ENCODE measurements around the gene TRPM8. TPM values are rescaled to one million over a fixed set of nuclear protein-coding genes. Genes with fewer than 3 reads are reported as not detected.
"Not testable (repeated sequence)": the region's sequence is repeated elsewhere in the genome, so short reads cannot be mapped to it uniquely, and the experiment has no call there.

TRPM8 gene
- total RNA-seq, 4 donors from 2014 or later: 0.34 to 0.72 TPM; not detected in 2

DNA sequence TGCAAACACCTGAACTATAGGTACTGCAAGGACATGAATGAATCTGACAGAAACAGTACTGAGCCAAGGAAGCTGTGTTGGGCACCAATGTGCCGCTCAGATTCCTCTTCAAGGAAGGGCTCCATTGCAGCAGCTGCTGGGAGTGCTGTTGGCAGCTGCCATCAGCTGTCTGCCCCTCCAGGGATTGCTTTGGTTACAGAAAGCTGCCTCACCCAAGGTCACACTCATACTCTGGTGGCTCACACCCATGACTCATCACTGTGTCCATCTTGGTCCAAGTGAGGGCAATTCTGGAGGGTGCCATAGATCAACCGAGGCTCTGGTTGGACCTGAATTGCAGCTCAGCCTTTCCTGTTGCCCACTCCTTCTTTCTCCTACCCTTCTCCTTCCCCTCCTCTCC, 24.4 kb upstream of the TRPM8 start:
- DNase-seq (ENCODE audit: low spot score in 2 of 2): no peak
- no peaks in the 10 kb centered on the region for H3K9me3 ChIP-seq
- H3K27ac ChIP-seq: no peak overlapping the region
- TF ChIP-seq POLR2A (IDR thresholded peaks at IDR 0.05) (no peak), CTCF (IDR thresholded peaks at IDR 0.05) (no peak), POLR2AphosphoS5 (IDR thresholded peaks at IDR 0.05) (no peak), EP300 (IDR thresholded peaks at IDR 0.05) (no peak)
- no peaks in the 10 kb centered on the region for H3K36me3 ChIP-seq
- no peaks in the 10 kb centered on the region for H3K4me1 ChIP-seq
- WGBS: 80% methylated on average over 2 of the region's 2 CpGs
- peaks cover 25% of the 10 kb centered on the region for H3K27me3 ChIP-seq
- no peak overlapping the region for H3K4me3 ChIP-seq

GRCh38 chr2:233896253-233896652, 20.9 kb upstream of the TRPM8 start:
- peaks cover 18% of the 10 kb centered on the region for H3K27me3 ChIP-seq
- not testable (repeated sequence) for H3K9me3 ChIP-seq; H3K4me1 ChIP-seq; H3K27ac ChIP-seq; H3K36me3 ChIP-seq; H3K4me3 ChIP-seq; DNase-seq (ENCODE audit: low spot score in 2 of 2)
- WGBS: 85% methylated on average over 2 of the region's 2 CpGs

GRCh38 chr2:233901367-233901766, 15.8 kb upstream of the TRPM8 start:
- Histone ChIP-seq H3K4me1 (no peaks in the 10 kb centered on the region), H3K27ac (no peak overlapping the region), H3K36me3 (no peaks in the 10 kb centered on the region), H3K9me3 (no peaks in the 10 kb centered on the region), H3K27me3 (peaks cover 16% of the 10 kb centered on the region), H3K4me3 (no peak overlapping the region)
- 71% methylated on average over 4 of the region's 4 CpGs for WGBS
- no peak for DNase-seq (ENCODE audit: low spot score in 2 of 2)
- TF ChIP-seq CTCF (IDR thresholded peaks at IDR 0.05) (no peak), POLR2AphosphoS5 (IDR thresholded peaks at IDR 0.05) (no peak), POLR2A (IDR thresholded peaks at IDR 0.05) (no peak), EP300 (IDR thresholded peaks at IDR 0.05) (no peak)

- H3K27ac ChIP-seq: no peak overlapping the region
- H3K9me3 ChIP-seq: no peaks in the 10 kb centered on the region
- no peaks in the 10 kb centered on the region for H3K4me1 ChIP-seq
- H3K4me3 ChIP-seq: no peak overlapping the region
- no peaks in the 10 kb centered on the region for H3K36me3 ChIP-seq
- DNase-seq (ENCODE audit: low spot score in 2 of 2): no peak
- H3K27me3 ChIP-seq: peaks cover 16% of the 10 kb centered on the region
- TF ChIP-seq POLR2A (IDR thresholded peaks at IDR 0.05) (no peak), CTCF (IDR thresholded peaks at IDR 0.05) (no peak), EP300 (IDR thresholded peaks at IDR 0.05) (no peak), POLR2AphosphoS5 (IDR thresholded peaks at IDR 0.05) (no peak)
- 83% methylated on average over 4 of the region's 4 CpGs for WGBS
Observed at GRCh38 chr2:233901884-233902283, 15.3 kb upstream of the TRPM8 start.

- no peak for DNase-seq (ENCODE audit: low spot score in 2 of 2)
- H3K36me3 ChIP-seq: no peaks in the 10 kb centered on the region
- WGBS: 89% methylated on average over 4 of the region's 4 CpGs
- peaks cover 16% of the 10 kb centered on the region for H3K27me3 ChIP-seq
- no peaks in the 10 kb centered on the region for H3K9me3 ChIP-seq
- no peaks in the 10 kb centered on the region for H3K4me1 ChIP-seq
- no peak for TF ChIP-seq CTCF (IDR thresholded peaks at IDR 0.05)
- TF ChIP-seq POLR2A (IDR thresholded peaks at IDR 0.05): no peak
- TF ChIP-seq EP300 (IDR thresholded peaks at IDR 0.05): no peak
- no peak for TF ChIP-seq POLR2AphosphoS5 (IDR thresholded peaks at IDR 0.05)
- no peak overlapping the region for H3K27ac ChIP-seq
- H3K4me3 ChIP-seq: no peak overlapping the region
Observed at GRCh38 chr2:233905945-233906344, 11.2 kb upstream of the TRPM8 start.

GRCh38 chr2:233907627-233908026, 9.5 kb upstream of the TRPM8 start:
- no peak for DNase-seq (ENCODE audit: low spot score in 2 of 2)
- TF ChIP-seq EP300 (IDR thresholded peaks at IDR 0.05) (no peak), CTCF (IDR thresholded peaks at IDR 0.05) (no peak), POLR2A (IDR thresholded peaks at IDR 0.05) (no peak), POLR2AphosphoS5 (IDR thresholded peaks at IDR 0.05) (no peak)
- Histone ChIP-seq H3K4me1 (no peaks in the 10 kb centered on the region), H3K4me3 (no peak overlapping the region), H3K9me3 (no peaks in the 10 kb centered on the region), H3K27ac (no peak overlapping the region), H3K36me3 (no peaks in the 10 kb centered on the region), H3K27me3 (peaks cover 9% of the 10 kb centered on the region)
- 93% methylated on average over 3 of the region's 3 CpGs for WGBS

Measured in suprapubic skin (tissue), 4 donors.